ENCODE data around the gene IRS2.

DNA sequence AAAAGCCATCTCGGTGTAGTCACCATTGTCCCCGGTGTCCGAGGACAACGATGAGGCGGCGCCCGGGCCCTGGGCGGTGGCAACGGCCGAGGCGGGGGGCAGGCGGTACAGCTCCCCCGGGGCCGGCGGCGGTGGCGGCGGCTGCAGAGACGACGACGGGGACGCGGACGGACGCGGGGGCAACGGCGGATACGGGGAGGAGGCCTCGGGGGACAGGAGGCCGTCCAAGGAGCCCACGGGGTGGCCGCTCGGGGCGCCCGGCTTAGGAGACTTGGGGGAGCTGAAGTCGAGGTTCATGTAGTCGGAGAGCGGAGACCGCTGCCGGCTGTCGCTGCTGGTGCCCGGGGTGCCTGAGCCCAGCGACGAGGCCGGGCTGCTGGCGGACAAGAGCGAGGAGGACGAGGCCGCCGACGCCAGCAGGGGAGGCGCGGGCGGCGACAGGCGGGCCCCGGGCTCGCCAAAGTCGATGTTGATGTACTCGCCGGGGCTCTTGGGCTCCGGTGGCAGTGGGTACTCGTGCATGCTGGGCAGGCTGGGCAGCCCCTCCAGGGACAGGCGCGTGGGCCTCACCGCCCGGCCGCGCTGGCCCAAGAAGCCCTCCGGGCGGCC is 3.5 kb downstream of the IRS2 start:
- TF ChIP-seq EZH2 (IDR thresholded peaks at IDR 0.05) (no peak), POLR2AphosphoS5 (IDR thresholded peaks at IDR 0.05; ENCODE audit: borderline replicate concordance, low read depth, low read length) (no peak)
